Peyer's patch (tissue), 4 donors: ENCODE measurements around the gene IQGAP2. TPM values are rescaled to one million over a fixed set of nuclear protein-coding genes. Genes with fewer than 3 reads are reported as not detected.

Source experiments
- DNase-seq, 3 donors: peaks; one replicate each; pipeline ENCODE4 v3.0.0-alpha.2; 2017 to 2019
- H3K27ac ChIP-seq, 4 donors: fragments of 200-600 bp; sonication (generic); one replicate each; pipeline ENCODE4 v1.5.1; 2016 to 2019
- H3K27me3 ChIP-seq, 2 donors: fragments of 200-600 bp; sonication (generic); one replicate each; pipeline ENCODE4 v1.5.1; 2019
- H3K36me3 ChIP-seq, 3 donors: fragments of 200-600 bp; sonication (generic); one replicate each; pipeline ENCODE4 v1.5.1; 2016 to 2019
- H3K4me1 ChIP-seq, 4 donors: fragments of 200-600 bp; sonication (generic); one replicate each; pipeline ENCODE4 v1.5.1; 2016 to 2019
- H3K4me3 ChIP-seq, 4 donors: fragments of 200-600 bp; sonication (generic); 1 replicate in 3 of 4; 2 replicates in 1 of 4; pipeline ENCODE4 v1.5.1; 2016 to 2019; ENCODE audit warnings: mild to moderate bottlenecking in 1 of 4
- H3K9me3 ChIP-seq, 4 donors: fragments of 200-600 bp; sonication (generic); one replicate each; pipeline ENCODE4 v1.5.1; 2016 to 2019; ENCODE audit warnings: mild to moderate bottlenecking in 1 of 4
- CTCF ChIP-seq, 6 experiments: fragments of 450-650 bp in 4 of 6; fragments of 200-600 bp in 2 of 6; sonication (generic) in 1 of 6; IDR thresholded peaks; one replicate each; pipeline ENCODE4 v1.5.1; 2017 to 2019; ENCODE audit warnings: antibody characterized with exemption in 6 of 6, mild to moderate bottlenecking in 3 of 6, moderate library complexity in 1 of 6
- POLR2A ChIP-seq, 2 donors: fragments of 450-650 bp; IDR thresholded peaks; one replicate each; pipeline ENCODE4 v1.5.1; 2017; ENCODE audit warnings: antibody characterized with exemption in 2 of 2, mild to moderate bottlenecking in 2 of 2, moderate library complexity in 2 of 2
- total RNA-seq, 4 donors: library from RNA; depleted of rRNA; stranded (reverse); fragments of >200 nt; gene quantifications; one replicate each; pipeline ENCODE4 v1.1.0, GENCODE V29; 2016

Gene IQGAP2
- total RNA-seq, 4 donors from 2014 or later, result 58.6 to 110 (median 84.7) TPM

GRCh38 chr5:76489877-76490688, 87.0 kb downstream of the IQGAP2 start:
- H3K27ac ChIP-seq, result no peak overlapping the region
- peaks cover 0 to 4% (median 2%) of the 10 kb centered on the region in 4 donors for H3K4me1 ChIP-seq
- H3K4me3 ChIP-seq, result no peak overlapping the region
- no peaks in the 10 kb centered on the region for H3K36me3 ChIP-seq
- no peaks in the 10 kb centered on the region for H3K27me3 ChIP-seq
- DNase-seq, result no peak
- H3K9me3 ChIP-seq, result no peaks in the 10 kb centered on the region
- TF ChIP-seq POLR2A (IDR thresholded peaks at IDR 0.05) (no peak), CTCF (IDR thresholded peaks at IDR 0.05) (no peak)

- no peak overlapping the region for H3K4me3 ChIP-seq
- peaks cover 0 to 4% (median 2%) of the 10 kb centered on the region in 4 donors for H3K4me1 ChIP-seq
- no peak for DNase-seq
- no peaks in the 10 kb centered on the region for H3K27me3 ChIP-seq
- no peak for TF ChIP-seq CTCF (IDR thresholded peaks at IDR 0.05)
- no peak overlapping the region for H3K27ac ChIP-seq
- no peaks in the 10 kb centered on the region for H3K36me3 ChIP-seq
- H3K9me3 ChIP-seq, result no peaks in the 10 kb centered on the region
These were observed 87.9 kb downstream of the IQGAP2 start for GRCh38 chr5:76490960-76491359.

DNA sequence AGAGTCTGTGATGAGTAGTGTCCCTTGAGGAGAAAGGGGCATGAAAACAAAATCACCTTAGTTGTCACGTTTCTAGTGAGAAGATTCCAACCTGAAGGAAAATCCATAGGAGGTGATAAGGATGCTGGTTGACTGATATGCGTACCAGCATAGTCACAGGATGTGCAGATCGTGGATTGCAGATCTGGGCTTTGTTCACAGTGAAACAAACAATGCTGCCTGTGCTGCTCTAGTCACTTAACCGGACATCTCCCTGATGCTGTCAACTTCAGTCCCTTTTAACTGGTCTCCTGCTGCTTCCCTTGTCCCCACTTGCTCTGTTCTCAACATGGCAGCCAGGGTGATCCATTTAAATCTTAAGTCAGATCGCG, 89.7 kb downstream of the IQGAP2 start:
- TF ChIP-seq POLR2A (IDR thresholded peaks at IDR 0.05) (no peak), CTCF (IDR thresholded peaks at IDR 0.05) (no peak)
- H3K27ac ChIP-seq, result no peak overlapping the region
- H3K4me3 ChIP-seq, result no peak overlapping the region
- H3K27me3 ChIP-seq, result no peaks in the 10 kb centered on the region
- no peak for DNase-seq
- H3K36me3 ChIP-seq, result no peaks in the 10 kb centered on the region
- H3K9me3 ChIP-seq, result no peaks in the 10 kb centered on the region
- H3K4me1 ChIP-seq, result peaks cover 0 to 4% (median 2%) of the 10 kb centered on the region in 4 donors

- DNase-seq, result peak in 1 of 3 donors; percentile 52
- no peaks in the 10 kb centered on the region for H3K36me3 ChIP-seq
- no peaks in the 10 kb centered on the region for H3K9me3 ChIP-seq
- no peak overlapping the region for H3K27ac ChIP-seq
- no peaks in the 10 kb centered on the region for H3K27me3 ChIP-seq
- peaks cover 0 to 4% (median 2%) of the 10 kb centered on the region in 4 donors for H3K4me1 ChIP-seq
- TF ChIP-seq POLR2A (IDR thresholded peaks at IDR 0.05) (no peak), CTCF (IDR thresholded peaks at IDR 0.05) (no peak)
- no peak overlapping the region for H3K4me3 ChIP-seq
These were observed 90.2 kb downstream of the IQGAP2 start for GRCh38 chr5:76493190-76493837.

- Histone ChIP-seq H3K9me3 (no peaks in the 10 kb centered on the region), H3K36me3 (no peaks in the 10 kb centered on the region), H3K4me1 (peaks cover 0 to 4% (median 2%) of the 10 kb centered on the region in 4 donors), H3K4me3 (no peak overlapping the region), H3K27ac (no peak overlapping the region), H3K27me3 (no peaks in the 10 kb centered on the region)
- no peak for TF ChIP-seq POLR2A (IDR thresholded peaks at IDR 0.05)
- TF ChIP-seq CTCF (IDR thresholded peaks at IDR 0.05), result no peak
- no peak for DNase-seq
These were observed 91.1 kb downstream of the IQGAP2 start for GRCh38 chr5:76494201-76494600.
